GM23338 (cell line): Measurements from ENCODE around the gene SERPINB11. TPM values are rescaled to one million over a fixed set of nuclear protein-coding genes. Genes with fewer than 3 reads are reported as not detected.

Source experiments
- EZH2 ChIP-seq: fragments of 200-600 bp; sonication (generic); IDR thresholded peaks from one replicate; pipeline ENCODE4 v1.8.0; 2017; ENCODE audit warnings: antibody characterized with exemption, mild to moderate bottlenecking, low read depth; ENCODE audit not compliant: unreplicated experiment
- EZH2phosphoT487 ChIP-seq: fragments of 200-600 bp; sonication (generic); IDR thresholded peaks from one replicate; pipeline ENCODE4 v1.8.1; 2018; ENCODE audit warnings: antibody characterized with exemption; ENCODE audit not compliant: unreplicated experiment
- JUNB ChIP-seq: IDR thresholded peaks from one replicate; pipeline ENCODE4 v1.6.1; 2016; ENCODE audit warnings: antibody characterized with exemption; ENCODE audit not compliant: unreplicated experiment
- NANOG ChIP-seq: IDR thresholded peaks from 2 replicates; pipeline ENCODE4 v1.6.1; 2016; ENCODE audit warnings: antibody characterized with exemption, borderline replicate concordance
- POLR2AphosphoS5 ChIP-seq: IDR thresholded peaks from 2 replicates; pipeline ENCODE4 v1.6.1; 2016; ENCODE audit warnings: antibody characterized with exemption, low read depth
- STAT1 ChIP-seq: IDR thresholded peaks from one replicate; pipeline ENCODE4 v1.6.1; 2016; ENCODE audit warnings: antibody characterized with exemption; ENCODE audit not compliant: unreplicated experiment
- ZNF114 ChIP-seq: fragments of 250-450 bp; sonication (Bioruptor Pico); IDR thresholded peaks from 2 replicates; pipeline ENCODE4 v1.5.0; 2020; ENCODE audit warnings: mild to moderate bottlenecking, moderate library complexity
- ZNF331 ChIP-seq: fragments of 250-450 bp; sonication (Bioruptor Pico); IDR thresholded peaks from 2 replicates; pipeline ENCODE4 v1.5.0; 2020; ENCODE audit warnings: low read depth, mild to moderate bottlenecking, moderate library complexity
- polyA plus RNA-seq: library from polyadenylated mRNA; unstranded; fragments of >200 nt; fragmentation: Nextera tagmentation; extraction: Ambion mirVana; gene quantifications from 2 replicates; pipeline ENCODE4 v1.2.1, GENCODE V29; 2016
- total RNA-seq: library from RNA; depleted of rRNA; stranded (reverse); fragments of >200 nt; shearing (Covaris generic); gene quantifications from 2 replicates; pipeline ENCODE4 v1.2.3, GENCODE V29; 2014
- TF ChIP-seq, protein P1 (sequence below): fragments of 250-450 bp; sonication (Bioruptor Pico); IDR thresholded peaks from 2 replicates; pipeline ENCODE4 v1.5.0; 2020; ENCODE audit warnings: mild to moderate bottlenecking, moderate library complexity
- TF ChIP-seq, protein P2 (sequence below): IDR thresholded peaks from one replicate; pipeline ENCODE4 v1.6.1; 2018; ENCODE audit warnings: antibody characterized with exemption; ENCODE audit not compliant: unreplicated experiment

Gene SERPINB11
- total and polyA plus RNA-seq, 2 experiments from 2014 or later, result not detected

DNA sequence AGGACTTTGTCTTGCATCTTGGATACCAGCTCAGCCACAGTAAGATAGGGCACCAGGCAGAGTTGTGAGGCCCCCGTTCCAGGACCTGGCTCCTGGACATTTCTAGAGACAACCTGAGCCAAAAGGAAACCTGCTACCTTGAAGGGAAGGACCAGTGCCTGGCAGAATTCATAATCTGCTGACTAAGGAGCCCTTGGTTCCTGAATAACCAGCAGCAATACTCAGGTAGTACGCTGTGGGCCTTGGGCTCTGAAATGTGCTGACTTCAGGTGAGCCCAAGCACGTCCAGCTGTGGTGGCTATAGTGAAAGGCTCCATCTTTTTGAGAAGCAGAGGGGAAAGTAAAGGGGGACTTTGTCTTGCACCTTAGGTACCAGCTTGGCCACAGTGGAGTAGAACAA, 28.5 kb downstream of the SERPINB11 start (continued):
- TF ChIP-seq, protein P1, sequence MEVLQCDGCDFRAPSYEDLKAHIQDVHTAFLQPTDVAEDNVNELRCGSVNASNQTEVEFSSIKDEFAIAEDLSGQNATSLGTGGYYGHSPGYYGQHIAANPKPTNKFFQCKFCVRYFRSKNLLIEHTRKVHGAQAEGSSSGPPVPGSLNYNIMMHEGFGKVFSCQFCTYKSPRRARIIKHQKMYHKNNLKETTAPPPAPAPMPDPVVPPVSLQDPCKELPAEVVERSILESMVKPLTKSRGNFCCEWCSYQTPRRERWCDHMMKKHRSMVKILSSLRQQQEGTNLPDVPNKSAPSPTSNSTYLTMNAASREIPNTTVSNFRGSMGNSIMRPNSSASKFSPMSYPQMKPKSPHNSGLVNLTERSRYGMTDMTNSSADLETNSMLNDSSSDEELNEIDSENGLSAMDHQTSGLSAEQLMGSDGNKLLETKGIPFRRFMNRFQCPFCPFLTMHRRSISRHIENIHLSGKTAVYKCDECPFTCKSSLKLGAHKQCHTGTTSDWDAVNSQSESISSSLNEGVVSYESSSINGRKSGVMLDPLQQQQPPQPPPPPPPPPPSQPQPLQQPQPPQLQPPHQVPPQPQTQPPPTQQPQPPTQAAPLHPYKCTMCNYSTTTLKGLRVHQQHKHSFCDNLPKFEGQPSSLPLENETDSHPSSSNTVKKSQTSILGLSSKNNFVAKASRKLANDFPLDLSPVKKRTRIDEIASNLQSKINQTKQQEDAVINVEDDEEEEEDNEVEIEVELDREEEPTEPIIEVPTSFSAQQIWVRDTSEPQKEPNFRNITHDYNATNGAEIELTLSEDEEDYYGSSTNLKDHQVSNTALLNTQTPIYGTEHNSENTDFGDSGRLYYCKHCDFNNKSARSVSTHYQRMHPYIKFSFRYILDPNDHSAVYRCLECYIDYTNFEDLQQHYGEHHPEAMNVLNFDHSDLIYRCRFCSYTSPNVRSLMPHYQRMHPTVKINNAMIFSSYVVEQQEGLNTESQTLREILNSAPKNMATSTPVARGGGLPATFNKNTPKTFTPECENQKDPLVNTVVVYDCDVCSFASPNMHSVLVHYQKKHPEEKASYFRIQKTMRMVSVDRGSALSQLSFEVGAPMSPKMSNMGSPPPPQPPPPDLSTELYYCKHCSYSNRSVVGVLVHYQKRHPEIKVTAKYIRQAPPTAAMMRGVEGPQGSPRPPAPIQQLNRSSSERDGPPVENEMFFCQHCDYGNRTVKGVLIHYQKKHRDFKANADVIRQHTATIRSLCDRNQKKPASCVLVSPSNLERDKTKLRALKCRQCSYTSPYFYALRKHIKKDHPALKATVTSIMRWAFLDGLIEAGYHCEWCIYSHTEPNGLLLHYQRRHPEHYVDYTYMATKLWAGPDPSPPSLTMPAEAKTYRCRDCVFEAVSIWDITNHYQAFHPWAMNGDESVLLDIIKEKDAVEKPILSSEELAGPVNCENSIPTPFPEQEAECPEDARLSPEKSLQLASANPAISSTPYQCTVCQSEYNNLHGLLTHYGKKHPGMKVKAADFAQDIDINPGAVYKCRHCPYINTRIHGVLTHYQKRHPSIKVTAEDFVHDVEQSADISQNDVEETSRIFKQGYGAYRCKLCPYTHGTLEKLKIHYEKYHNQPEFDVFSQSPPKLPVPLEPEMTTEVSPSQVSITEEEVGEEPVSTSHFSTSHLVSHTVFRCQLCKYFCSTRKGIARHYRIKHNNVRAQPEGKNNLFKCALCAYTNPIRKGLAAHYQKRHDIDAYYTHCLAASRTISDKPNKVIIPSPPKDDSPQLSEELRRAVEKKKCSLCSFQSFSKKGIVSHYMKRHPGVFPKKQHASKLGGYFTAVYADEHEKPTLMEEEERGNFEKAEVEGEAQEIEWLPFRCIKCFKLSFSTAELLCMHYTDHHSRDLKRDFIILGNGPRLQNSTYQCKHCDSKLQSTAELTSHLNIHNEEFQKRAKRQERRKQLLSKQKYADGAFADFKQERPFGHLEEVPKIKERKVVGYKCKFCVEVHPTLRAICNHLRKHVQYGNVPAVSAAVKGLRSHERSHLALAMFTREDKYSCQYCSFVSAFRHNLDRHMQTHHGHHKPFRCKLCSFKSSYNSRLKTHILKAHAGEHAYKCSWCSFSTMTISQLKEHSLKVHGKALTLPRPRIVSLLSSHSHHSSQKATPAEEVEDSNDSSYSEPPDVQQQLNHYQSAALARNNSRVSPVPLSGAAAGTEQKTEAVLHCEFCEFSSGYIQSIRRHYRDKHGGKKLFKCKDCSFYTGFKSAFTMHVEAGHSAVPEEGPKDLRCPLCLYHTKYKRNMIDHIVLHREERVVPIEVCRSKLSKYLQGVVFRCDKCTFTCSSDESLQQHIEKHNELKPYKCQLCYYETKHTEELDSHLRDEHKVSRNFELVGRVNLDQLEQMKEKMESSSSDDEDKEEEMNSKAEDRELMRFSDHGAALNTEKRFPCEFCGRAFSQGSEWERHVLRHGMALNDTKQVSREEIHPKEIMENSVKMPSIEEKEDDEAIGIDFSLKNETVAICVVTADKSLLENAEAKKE (CRISPR knock-in tag), result no peak
- TF ChIP-seq STAT1 (no peak), NANOG (no peak), ZNF331 (CRISPR knock-in tag) (no peak), JUNB (no peak), ZNF114 (CRISPR knock-in tag) (no peak), EZH2 (no peak), POLR2AphosphoS5 (no peak), EZH2phosphoT487 (no peak)
- TF ChIP-seq, protein P2, sequence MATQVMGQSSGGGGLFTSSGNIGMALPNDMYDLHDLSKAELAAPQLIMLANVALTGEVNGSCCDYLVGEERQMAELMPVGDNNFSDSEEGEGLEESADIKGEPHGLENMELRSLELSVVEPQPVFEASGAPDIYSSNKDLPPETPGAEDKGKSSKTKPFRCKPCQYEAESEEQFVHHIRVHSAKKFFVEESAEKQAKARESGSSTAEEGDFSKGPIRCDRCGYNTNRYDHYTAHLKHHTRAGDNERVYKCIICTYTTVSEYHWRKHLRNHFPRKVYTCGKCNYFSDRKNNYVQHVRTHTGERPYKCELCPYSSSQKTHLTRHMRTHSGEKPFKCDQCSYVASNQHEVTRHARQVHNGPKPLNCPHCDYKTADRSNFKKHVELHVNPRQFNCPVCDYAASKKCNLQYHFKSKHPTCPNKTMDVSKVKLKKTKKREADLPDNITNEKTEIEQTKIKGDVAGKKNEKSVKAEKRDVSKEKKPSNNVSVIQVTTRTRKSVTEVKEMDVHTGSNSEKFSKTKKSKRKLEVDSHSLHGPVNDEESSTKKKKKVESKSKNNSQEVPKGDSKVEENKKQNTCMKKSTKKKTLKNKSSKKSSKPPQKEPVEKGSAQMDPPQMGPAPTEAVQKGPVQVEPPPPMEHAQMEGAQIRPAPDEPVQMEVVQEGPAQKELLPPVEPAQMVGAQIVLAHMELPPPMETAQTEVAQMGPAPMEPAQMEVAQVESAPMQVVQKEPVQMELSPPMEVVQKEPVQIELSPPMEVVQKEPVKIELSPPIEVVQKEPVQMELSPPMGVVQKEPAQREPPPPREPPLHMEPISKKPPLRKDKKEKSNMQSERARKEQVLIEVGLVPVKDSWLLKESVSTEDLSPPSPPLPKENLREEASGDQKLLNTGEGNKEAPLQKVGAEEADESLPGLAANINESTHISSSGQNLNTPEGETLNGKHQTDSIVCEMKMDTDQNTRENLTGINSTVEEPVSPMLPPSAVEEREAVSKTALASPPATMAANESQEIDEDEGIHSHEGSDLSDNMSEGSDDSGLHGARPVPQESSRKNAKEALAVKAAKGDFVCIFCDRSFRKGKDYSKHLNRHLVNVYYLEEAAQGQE, result no peak
